KMS-11 (cell line): Measurements from ENCODE around the gene EFHC1.

Experiments used
- H2AFZ ChIP-seq: fragments of 200-600 bp; sonication (generic); 2 replicates; pipeline ENCODE4 v1.6.1; 2016; ENCODE audit warnings: antibody characterized with exemption, mixed run types, low read depth
- H3K27ac ChIP-seq: fragments of 200-600 bp; sonication (generic); 2 replicates; pipeline ENCODE4 v1.6.1; 2016; ENCODE audit warnings: mild to moderate bottlenecking, mixed run types
- H3K27me3 ChIP-seq: fragments of 200-600 bp; sonication (generic); 2 replicates; pipeline ENCODE4 v1.6.1; 2017; ENCODE audit warnings: mild to moderate bottlenecking, low read depth, mixed run types, moderate library complexity; ENCODE audit not compliant: insufficient read depth
- H3K36me3 ChIP-seq: fragments of 200-600 bp; sonication (generic); 2 replicates; pipeline ENCODE4 v1.6.1; 2017; ENCODE audit warnings: mild to moderate bottlenecking, mixed run types; ENCODE audit not compliant: insufficient read depth
- H3K4me1 ChIP-seq: fragments of 200-600 bp; sonication (generic); 2 replicates; pipeline ENCODE4 v1.6.1; 2016; ENCODE audit warnings: mild to moderate bottlenecking, low read depth, mixed run types; ENCODE audit not compliant: poor library complexity, severe bottlenecking
- H3K4me2 ChIP-seq: fragments of 200-600 bp; sonication (generic); 2 replicates; pipeline ENCODE4 v1.7.0; 2016; ENCODE audit warnings: mild to moderate bottlenecking, mixed run types
- H3K4me3 ChIP-seq: fragments of 200-600 bp; sonication (generic); IDR thresholded peaks from 2 replicates; pipeline ENCODE4 v1.6.1; 2017; ENCODE audit warnings: low read depth, low read length, mixed read lengths; ENCODE audit not compliant: insufficient read depth
- H3K79me2 ChIP-seq: fragments of 200-600 bp; sonication (generic); 2 replicates; pipeline ENCODE4 v1.6.1; 2016; ENCODE audit warnings: low read depth, mixed run types; ENCODE audit not compliant: insufficient read depth
- H3K9ac ChIP-seq: fragments of 200-600 bp; sonication (generic); 2 replicates; pipeline ENCODE4 v1.6.1; 2016; ENCODE audit warnings: mild to moderate bottlenecking, mixed run types
- H4K20me1 ChIP-seq: fragments of 200-600 bp; sonication (generic); 2 replicates; pipeline ENCODE4 v1.6.1; 2016; ENCODE audit warnings: mild to moderate bottlenecking, mixed run types; ENCODE audit not compliant: insufficient read depth
- TF ChIP-seq, protein P1 (sequence below): fragments of 200-600 bp; sonication (generic); conservative IDR thresholded peaks from 2 replicates; pipeline ENCODE4 v1.6.1; 2017; ENCODE audit warnings: low read depth, mild to moderate bottlenecking, antibody characterized with exemption, low read length, moderate library complexity, mixed read lengths

EFHC1 gene

DNA sequence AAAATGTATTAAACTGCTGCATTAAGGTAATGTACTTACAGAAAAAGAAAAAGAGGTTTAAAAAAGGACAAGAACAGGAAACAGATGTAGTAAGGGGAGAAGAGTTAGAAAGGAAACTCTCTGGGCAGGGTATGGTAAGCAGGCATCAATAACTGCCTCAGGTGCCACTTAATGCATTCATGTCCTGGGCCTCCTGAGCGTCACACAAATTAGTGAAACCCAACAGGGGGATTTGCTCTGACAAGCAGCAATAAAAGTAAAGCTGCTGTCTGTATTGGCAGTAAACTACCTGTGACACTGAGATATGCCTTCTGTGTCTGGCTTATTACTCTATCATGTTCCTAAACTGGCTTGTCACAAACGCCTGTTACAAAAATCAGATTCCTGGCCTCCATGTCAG, 1.5 kb upstream of the EFHC1 start:
- no peaks in the 10 kb centered on the region for H3K79me2 ChIP-seq
- peak overlapping the region; percentile 76; the same call in 1 of the 2 replicates for H3K4me2 ChIP-seq
- TF ChIP-seq, protein P1, sequence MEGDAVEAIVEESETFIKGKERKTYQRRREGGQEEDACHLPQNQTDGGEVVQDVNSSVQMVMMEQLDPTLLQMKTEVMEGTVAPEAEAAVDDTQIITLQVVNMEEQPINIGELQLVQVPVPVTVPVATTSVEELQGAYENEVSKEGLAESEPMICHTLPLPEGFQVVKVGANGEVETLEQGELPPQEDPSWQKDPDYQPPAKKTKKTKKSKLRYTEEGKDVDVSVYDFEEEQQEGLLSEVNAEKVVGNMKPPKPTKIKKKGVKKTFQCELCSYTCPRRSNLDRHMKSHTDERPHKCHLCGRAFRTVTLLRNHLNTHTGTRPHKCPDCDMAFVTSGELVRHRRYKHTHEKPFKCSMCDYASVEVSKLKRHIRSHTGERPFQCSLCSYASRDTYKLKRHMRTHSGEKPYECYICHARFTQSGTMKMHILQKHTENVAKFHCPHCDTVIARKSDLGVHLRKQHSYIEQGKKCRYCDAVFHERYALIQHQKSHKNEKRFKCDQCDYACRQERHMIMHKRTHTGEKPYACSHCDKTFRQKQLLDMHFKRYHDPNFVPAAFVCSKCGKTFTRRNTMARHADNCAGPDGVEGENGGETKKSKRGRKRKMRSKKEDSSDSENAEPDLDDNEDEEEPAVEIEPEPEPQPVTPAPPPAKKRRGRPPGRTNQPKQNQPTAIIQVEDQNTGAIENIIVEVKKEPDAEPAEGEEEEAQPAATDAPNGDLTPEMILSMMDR: no peak
- no peak overlapping the region for H3K27ac ChIP-seq
- H3K4me3 ChIP-seq: no peak overlapping the region
- H3K36me3 ChIP-seq: no peaks in the 10 kb centered on the region
- no peak overlapping the region for H2AFZ ChIP-seq
- peaks cover 78% of the 10 kb centered on the region for H3K4me1 ChIP-seq
- no peaks in the 10 kb centered on the region for H3K27me3 ChIP-seq
- no peak overlapping the region for H3K9ac ChIP-seq
- no peaks in the 10 kb centered on the region for H4K20me1 ChIP-seq

DNA sequence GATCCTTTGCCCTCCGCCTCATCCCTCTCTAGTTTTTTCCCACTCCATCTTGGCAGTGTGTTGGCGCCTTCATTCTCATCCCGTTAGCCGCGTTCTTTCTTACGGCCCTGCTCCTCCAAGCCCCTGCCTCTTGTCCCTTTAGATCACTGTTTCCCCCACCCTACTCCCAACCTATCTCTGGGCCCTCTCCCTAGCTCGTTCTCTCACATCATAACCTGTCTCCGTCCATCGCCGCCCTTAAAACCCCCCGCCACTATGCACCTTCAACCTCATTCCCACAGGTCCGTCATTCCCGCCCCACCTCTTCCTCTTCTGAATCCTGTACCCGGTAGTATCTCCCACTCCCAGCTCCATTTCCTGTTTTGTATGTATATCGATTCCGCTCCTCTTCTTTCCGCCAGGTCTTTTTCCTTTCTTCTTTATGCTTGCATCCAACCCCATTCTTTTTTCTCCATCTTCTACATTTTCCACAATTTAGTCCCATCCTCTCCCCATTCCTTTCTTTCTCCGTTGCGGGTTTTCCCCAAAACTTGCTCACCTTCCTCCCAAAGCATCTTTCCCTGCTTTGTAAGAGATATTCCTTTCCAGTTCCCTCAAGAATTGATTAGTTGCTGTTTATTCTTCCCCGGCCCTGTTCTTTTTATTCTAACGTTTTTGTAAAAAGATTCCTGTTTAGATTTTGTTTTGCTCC, 671 bp downstream of the EFHC1 start:
- Histone ChIP-seq H2AFZ (peak overlapping the region; percentile 62; the same call in 1 of the 2 replicates), H3K9ac (peak overlapping the region; percentile 47; the same call in 1 of the 2 replicates), H3K27me3 (no peaks in the 10 kb centered on the region), H4K20me1 (no peaks in the 10 kb centered on the region), H3K4me1 (peaks cover 56% of the 10 kb centered on the region), H3K36me3 (no peaks in the 10 kb centered on the region), H3K4me2 (peak overlapping the region; percentile 52; the same call in 1 of the 2 replicates), H3K4me3 (no peak overlapping the region), H3K79me2 (no peaks in the 10 kb centered on the region), H3K27ac (peak overlapping the region; percentile 32)
- TF ChIP-seq, protein P1: no peak

DNA sequence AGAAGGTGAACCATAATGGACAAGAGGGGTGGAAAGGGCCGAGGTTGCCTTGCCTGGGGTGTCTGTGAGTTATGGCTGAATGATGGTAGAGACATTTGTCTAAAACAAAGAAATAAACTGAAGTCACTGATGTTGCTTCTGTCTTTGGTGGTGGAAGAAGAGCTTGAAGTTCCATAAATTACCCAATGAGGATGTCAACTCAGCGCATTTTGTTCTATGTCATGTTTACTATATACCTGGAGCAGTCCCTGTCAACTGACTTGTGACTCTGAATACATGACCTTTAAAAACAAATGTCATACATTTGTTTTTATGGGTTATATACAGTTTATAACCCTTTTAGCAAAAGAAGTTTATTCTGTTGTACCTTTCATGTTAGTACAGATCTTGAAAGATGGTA, 2.0 kb downstream of the EFHC1 start:
- no peak overlapping the region for H3K27ac ChIP-seq
- H3K4me3 ChIP-seq: no peak overlapping the region
- peaks cover 52% of the 10 kb centered on the region for H3K4me1 ChIP-seq
- no peaks in the 10 kb centered on the region for H3K79me2 ChIP-seq
- no peak overlapping the region for H3K9ac ChIP-seq
- no peak overlapping the region for H3K4me2 ChIP-seq
- H3K36me3 ChIP-seq: no peaks in the 10 kb centered on the region
- no peaks in the 10 kb centered on the region for H3K27me3 ChIP-seq
- H4K20me1 ChIP-seq: no peaks in the 10 kb centered on the region
- TF ChIP-seq, protein P1: no peak
- H2AFZ ChIP-seq: no peak overlapping the region

DNA sequence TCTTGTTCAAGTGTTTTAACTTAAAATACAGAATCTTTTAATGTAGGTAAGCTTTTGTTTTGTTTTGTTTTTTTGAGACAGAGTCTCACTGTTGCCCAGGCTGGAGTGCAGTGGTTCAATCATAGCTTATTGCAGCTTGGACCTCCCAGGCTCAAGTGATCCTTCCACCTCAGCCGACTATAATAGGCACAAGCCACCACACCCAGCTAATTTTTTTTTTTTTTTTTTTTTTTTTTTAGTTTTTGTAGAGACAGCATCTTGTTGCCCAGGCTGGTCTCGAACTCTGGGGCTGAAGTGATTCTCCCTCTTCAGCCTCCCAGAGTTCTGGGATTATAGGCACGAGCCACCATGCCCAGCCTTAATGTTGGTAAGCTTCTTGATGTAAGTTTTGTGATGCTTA, 3.3 kb downstream of the EFHC1 start:
- H3K4me1 ChIP-seq: peaks cover 40% of the 10 kb centered on the region
- no peaks in the 10 kb centered on the region for H3K79me2 ChIP-seq
- H3K9ac ChIP-seq: no peak overlapping the region
- no peak overlapping the region for H3K4me3 ChIP-seq
- no peaks in the 10 kb centered on the region for H4K20me1 ChIP-seq
- no peaks in the 10 kb centered on the region for H3K36me3 ChIP-seq
- TF ChIP-seq, protein P1: no peak
- no peak overlapping the region for H3K4me2 ChIP-seq
- H3K27ac ChIP-seq: no peak overlapping the region
- H2AFZ ChIP-seq: no peak overlapping the region
- no peaks in the 10 kb centered on the region for H3K27me3 ChIP-seq
